ENCODE results near the gene NUP98.
A peak's percentile ranks its signal among the peaks of the same experiment; 100 is the strongest.

Gene NUP98

DNA sequence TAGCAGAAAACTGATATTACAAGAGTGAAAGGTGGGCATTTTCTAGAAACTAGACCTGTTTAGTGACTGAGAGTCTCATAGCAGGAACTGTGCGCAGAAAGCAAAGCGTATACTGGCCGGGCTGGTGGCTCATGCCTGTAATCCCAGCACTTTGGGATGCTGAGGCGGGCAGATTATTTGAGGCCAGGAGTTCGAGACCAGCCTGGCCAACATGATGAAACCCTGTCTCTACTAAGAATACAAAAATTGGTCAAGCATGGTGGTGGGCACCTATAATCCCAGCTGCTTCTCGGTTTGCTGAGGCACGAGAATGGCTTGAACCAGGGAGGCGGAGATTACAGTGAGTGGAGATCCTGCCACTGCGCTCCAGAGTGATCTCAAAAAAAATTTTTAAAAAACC is 1.8 kb upstream of the NUP98 start:
- Histone ChIP-seq H3K4me3 (ENCODE audit: low read depth, low read length) (no peak overlapping the region), H3K36me3 (ENCODE audit: control insufficient read depth in 2 of 2, insufficient read depth in 1 of 2, low read length in 2 of 2) (peaks cover 0 to 7% of the 10 kb centered on the region in 2 experiments; a peak in 2 of 3 replicates), H3K9me3 (ENCODE audit: control insufficient read depth, insufficient read depth, low read depth, low read length) (no peaks in the 10 kb centered on the region), H3K27ac (ENCODE audit: extremely low read depth, low read depth, low read length) (no peak overlapping the region), H3K4me1 (ENCODE audit: control insufficient read depth, insufficient read depth, low read length) (no peaks in the 10 kb centered on the region)
- peak; percentile 75 for TF ChIP-seq ZNF335 (tag by site-specific recombination; conservative IDR thresholded peaks at IDR 0.05)
- no peak for TF ChIP-seq HOXC10 (CRISPR knock-in tag; IDR thresholded peaks at IDR 0.05)
- ChIA-PET CTCF (interaction anchor here (0.5 to 4.1 kb wide), 4 partner anchors 9 to 180 kb away, joined by 3 to 28 read pairs (median 6); partner anchors contain the start of genes PGAP2 and STIM1), POLR2A (interaction anchor here (2.2 to 3.2 kb wide), 2 partner anchors 9 to 14 kb away, joined by 15 to 26 read pairs; partner anchors contain the start of gene PGAP2)

DNA sequence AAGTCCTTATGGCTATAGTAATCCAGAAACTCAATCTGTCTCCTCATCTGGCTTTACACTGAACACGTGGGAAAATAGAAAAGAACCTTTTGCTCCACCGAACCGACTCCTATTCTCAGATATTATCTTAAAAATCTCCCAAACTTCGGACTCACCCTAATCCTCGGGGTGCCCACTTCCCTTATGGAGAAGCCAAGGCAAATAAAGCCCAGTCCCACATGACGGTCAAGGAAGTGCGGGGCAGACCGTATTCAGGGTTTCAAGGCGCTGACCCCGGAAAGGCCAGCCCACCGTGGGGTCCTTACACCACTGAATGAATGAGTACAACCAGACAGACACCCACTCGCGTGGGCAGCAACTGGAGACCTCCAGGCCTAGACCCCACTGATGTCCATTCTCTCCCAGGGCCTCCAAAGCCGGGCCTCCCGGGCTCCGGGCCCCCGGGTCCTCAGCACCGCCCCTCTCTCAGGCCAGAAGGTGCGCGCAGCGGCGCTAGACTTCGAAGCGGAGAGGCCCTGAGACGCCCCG is 489 bp downstream of the NUP98 start:
- Histone ChIP-seq H3K4me1 (ENCODE audit: control insufficient read depth, insufficient read depth, low read length) (no peaks in the 10 kb centered on the region), H3K27ac (ENCODE audit: extremely low read depth, low read depth, low read length) (peak overlapping the region; percentile 72), H3K9me3 (ENCODE audit: control insufficient read depth, insufficient read depth, low read depth, low read length) (no peaks in the 10 kb centered on the region), H3K4me3 (ENCODE audit: low read depth, low read length) (peak overlapping the region; percentile 68), H3K36me3 (ENCODE audit: control insufficient read depth in 2 of 2, insufficient read depth in 1 of 2, low read length in 2 of 2) (peaks cover 14 to 28% of the 10 kb centered on the region in 2 experiments; a peak in 2 of 3 replicates)
- no peak for TF ChIP-seq ZNF37A (tag by site-specific recombination; IDR thresholded peaks at IDR 0.05)
- POLR2A ChIA-PET, result interaction anchor here (1.2 to 3.2 kb wide), 3 partner anchors 9 to 12 kb away, joined by 4 to 26 read pairs (median 15); partner anchors contain the start of gene PGAP2
- CTCF ChIA-PET, result interaction anchor here (1.8 kb wide), 1 partner anchor 11 kb away, joined by 14 read pairs; the partner anchor contains the start of gene PGAP2

DNA sequence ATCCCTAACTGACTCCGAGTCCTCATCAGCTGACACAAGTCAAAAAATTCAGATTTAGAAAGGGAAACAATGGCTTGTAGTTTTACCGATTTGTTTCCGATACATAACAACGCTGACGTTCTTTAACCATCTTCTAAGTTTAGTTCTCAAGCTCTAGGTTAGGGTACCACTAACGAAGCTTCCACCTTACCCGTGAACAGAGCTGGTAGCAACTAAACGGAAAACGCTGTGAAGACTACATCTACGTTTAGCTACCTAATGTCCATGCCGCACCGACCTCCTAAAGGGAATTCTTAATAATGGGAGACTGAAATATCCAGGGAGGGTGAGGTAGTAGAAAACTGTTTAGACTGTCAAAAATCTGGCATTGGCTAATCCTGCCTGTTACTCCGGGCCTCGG is 1.0 kb downstream of the NUP98 start:
- Histone ChIP-seq H3K27ac (ENCODE audit: extremely low read depth, low read depth, low read length) (no peak overlapping the region), H3K9me3 (ENCODE audit: control insufficient read depth, insufficient read depth, low read depth, low read length) (no peaks in the 10 kb centered on the region), H3K4me3 (ENCODE audit: low read depth, low read length) (peak overlapping the region; percentile 68), H3K36me3 (ENCODE audit: control insufficient read depth in 2 of 2, insufficient read depth in 1 of 2, low read length in 2 of 2) (peaks cover 16 to 31% of the 10 kb centered on the region in 2 experiments; a peak in 2 of 3 replicates), H3K4me1 (ENCODE audit: control insufficient read depth, insufficient read depth, low read length) (no peaks in the 10 kb centered on the region)
- CTCF ChIA-PET, result interaction anchor here (0.9 to 3.0 kb wide), 4 partner anchors 11 to 277 kb away, joined by 3 to 14 read pairs (median 8); partner anchors contain the start of gene PGAP2
- no peak for TF ChIP-seq ZNF510 (tag by site-specific recombination; IDR thresholded peaks at IDR 0.05; ENCODE audit: insufficient replicate concordance)
- no peak for TF ChIP-seq ZNF561 (tag by site-specific recombination; IDR thresholded peaks at IDR 0.05; ENCODE audit: borderline replicate concordance)
- TF ChIP-seq, protein P1, sequence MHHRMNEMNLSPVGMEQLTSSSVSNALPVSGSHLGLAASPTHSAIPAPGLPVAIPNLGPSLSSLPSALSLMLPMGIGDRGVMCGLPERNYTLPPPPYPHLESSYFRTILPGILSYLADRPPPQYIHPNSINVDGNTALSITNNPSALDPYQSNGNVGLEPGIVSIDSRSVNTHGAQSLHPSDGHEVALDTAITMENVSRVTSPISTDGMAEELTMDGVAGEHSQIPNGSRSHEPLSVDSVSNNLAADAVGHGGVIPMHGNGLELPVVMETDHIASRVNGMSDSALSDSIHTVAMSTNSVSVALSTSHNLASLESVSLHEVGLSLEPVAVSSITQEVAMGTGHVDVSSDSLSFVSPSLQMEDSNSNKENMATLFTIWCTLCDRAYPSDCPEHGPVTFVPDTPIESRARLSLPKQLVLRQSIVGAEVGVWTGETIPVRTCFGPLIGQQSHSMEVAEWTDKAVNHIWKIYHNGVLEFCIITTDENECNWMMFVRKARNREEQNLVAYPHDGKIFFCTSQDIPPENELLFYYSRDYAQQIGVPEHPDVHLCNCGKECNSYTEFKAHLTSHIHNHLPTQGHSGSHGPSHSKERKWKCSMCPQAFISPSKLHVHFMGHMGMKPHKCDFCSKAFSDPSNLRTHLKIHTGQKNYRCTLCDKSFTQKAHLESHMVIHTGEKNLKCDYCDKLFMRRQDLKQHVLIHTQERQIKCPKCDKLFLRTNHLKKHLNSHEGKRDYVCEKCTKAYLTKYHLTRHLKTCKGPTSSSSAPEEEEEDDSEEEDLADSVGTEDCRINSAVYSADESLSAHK (tag by site-specific recombination; IDR thresholded peaks at IDR 0.05), result no peak
- no peak for TF ChIP-seq HOXC10 (CRISPR knock-in tag; IDR thresholded peaks at IDR 0.05)
- no peak for TF ChIP-seq ZNF202 (tag by site-specific recombination; IDR thresholded peaks at IDR 0.05; ENCODE audit: borderline replicate concordance)
- TF ChIP-seq, protein P2, sequence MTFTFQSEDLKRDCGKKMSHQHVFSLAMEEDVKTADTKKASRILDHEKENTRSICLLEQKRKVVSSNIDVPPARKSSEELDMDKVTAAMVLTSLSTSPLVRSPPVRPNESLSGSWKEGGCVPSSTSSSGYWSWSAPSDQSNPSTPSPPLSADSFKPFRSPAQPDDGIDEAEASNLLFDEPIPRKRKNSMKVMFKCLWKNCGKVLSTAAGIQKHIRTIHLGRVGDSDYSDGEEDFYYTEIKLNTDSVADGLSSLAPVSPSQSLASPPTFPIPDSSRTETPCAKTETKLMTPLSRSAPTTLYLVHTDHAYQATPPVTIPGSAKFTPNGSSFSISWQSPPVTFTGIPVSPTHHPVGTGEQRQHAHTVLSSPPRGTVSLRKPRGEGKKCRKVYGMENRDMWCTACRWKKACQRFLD (tag by site-specific recombination; IDR thresholded peaks at IDR 0.05), result no peak
- TF ChIP-seq YY2 (tag by site-specific recombination; IDR thresholded peaks at IDR 0.05), result no peak
- TF ChIP-seq GFI1B (tag by site-specific recombination; IDR thresholded peaks at IDR 0.05), result no peak
- no peak for TF ChIP-seq ZNF768 (tag by site-specific recombination; IDR thresholded peaks at IDR 0.05)
- no peak for TF ChIP-seq ZFP37 (tag by site-specific recombination; IDR thresholded peaks at IDR 0.05)
- no peak for TF ChIP-seq ZFP69B (tag by site-specific recombination; IDR thresholded peaks at IDR 0.05)
- no peak for TF ChIP-seq ZNF629 (tag by site-specific recombination; IDR thresholded peaks at IDR 0.05)
- POLR2A ChIA-PET, result interaction anchor here (0.7 to 3.2 kb wide), 3 partner anchors 8 to 12 kb away, joined by 3 to 26 read pairs (median 4); partner anchors contain the start of gene PGAP2

Measured in HEK293 (cell line).